Fibroblast of peridontal ligament (primary cell): Measurements from ENCODE around the gene IGFLR1.
"Not testable (repeated sequence)": the region's sequence is repeated elsewhere in the genome, so short reads cannot be mapped to it uniquely, and the experiment has no call there.

Experiments
- DNase-seq: peaks from one replicate; pipeline ENCODE4 v3.0.0-alpha.2; 2010; ENCODE audit errors: extremely low read depth

The IGFLR1 gene

DNA sequence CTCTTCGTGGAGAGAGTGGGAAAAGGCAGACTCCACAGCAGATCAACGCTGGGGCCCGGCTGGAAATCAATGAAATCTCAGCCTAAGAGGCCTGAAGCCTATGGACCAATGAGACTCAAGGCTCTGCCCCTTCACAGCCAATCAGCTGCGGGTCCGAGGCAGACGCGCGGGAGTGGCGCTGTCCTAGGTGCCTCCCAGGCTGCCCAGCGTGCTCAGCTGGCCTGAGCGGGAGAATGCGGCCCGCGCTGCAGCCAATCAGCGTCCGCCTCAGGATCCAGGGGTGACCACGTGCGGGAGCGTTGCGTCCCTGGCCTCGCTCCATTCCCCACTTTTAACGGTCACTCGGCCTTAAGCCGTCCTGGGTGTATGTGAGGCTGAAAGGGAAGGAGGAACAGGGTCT lies 38.0 kb downstream of the IGFLR1 start, which contains the start of gene ZBTB32:
TSS of gene ZBTB32 (plus strand) at position 341 of the 400 bp plus-strand sequence. CDS start 10,069 bp downstream, outside the sequence.
- peak; percentile 26 for DNase-seq

DNA sequence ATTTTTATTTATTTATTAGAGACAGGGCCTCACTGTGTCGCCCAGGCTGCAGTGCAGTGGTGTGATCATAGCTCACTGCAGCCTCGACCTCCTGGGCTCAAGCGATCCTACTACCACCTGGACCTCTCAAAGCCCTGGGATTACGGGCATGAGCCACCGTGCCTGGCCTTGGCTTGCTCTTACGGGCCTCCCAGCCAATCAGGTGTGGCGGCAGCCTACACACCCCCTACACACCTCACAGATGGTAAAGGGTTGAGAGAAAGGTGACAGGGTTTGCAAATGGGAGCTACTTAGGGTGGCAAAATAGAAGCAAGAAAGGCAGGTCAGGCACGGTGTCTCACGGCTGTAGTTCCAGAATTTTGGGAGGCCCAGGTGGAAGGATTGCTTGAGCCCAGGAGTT lies 38.9 kb downstream of the IGFLR1 start:
- no peak for DNase-seq

DNA sequence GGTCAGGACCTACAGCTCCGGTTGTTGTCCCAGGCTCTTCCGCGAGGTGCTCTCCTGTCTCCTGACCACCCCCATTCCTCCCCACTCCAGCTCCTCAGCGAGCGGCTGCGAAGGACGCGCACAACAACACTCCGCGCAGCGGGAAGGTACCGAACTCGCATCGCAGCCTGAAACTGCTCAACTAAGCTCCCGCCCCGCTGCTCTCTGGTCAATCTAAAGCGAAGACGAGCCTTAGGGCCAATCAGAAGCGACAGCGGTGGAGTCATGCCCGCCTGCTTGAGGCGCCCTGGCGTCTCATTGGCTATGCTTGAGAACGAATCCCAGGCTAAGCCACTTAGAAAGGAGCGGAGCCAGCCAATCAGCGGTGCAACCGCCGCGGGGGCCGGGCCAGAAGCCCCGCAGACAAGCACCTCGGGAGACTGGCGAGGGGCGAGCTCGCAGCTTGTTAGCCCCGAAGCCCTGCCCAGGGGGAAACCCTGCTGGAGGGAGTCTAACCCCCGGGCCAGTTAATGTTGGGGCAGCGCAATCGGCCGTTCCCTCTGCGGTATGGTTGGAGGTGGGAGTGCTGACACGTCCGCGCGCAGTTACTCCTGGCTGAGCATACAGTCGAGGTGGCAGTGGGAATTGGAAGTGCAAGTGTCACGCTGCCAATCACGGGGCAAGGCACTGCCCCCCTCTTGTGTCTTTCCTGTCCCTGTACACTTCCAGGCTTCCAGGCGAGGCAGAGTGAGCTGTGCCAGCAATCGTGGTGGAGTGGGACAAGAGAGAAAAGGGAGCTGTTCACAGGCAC lies 39.8 kb downstream of the IGFLR1 start:
- peak; percentile 97 for DNase-seq

DNA sequence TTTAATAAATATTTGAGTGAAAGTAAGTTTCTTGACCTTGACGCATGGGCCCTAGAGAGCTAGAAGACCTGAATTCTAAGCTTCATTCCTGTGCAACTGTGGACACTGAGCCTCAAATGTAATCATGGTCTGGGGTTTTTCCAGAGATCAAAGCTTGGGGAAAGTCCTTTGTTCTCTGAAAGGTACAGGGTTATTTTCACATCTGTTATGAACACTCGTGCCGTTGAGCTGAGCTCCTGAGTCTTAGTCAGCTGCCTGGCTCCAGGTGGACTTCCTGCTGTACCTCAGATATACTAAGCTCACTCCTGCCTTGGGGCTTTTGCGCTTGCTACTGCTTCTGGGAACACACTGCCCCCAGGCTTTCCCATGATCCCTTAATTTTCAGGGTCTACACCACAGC lies 45.4 kb downstream of the IGFLR1 start:
- DNase-seq: no peak

DNA sequence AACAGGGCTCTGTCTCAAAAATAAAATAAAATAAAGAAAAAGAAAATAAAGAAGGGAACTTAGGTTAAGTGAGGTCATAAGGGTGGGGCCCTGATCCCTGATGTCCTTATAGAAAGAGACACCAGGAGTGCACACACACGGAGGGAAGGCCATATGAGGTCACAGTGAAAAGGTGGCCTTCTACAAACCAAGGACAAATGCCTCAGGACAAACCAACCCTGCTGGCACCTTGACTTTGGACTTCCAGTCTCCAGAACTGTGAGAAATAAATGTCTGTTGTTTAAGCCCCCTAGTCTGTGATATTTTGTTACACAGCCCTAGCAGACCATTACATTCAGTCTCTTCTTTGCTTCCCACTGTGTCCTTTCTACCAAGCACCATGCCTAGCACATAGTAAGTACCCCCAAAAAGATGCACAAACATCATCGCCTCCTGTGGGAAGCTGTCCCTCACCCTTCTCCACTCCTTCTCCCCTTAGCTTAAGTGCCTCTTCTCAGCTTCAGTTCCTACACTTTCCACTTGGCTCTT lies 46.3 kb downstream of the IGFLR1 start:
- no peak for DNase-seq

DNA sequence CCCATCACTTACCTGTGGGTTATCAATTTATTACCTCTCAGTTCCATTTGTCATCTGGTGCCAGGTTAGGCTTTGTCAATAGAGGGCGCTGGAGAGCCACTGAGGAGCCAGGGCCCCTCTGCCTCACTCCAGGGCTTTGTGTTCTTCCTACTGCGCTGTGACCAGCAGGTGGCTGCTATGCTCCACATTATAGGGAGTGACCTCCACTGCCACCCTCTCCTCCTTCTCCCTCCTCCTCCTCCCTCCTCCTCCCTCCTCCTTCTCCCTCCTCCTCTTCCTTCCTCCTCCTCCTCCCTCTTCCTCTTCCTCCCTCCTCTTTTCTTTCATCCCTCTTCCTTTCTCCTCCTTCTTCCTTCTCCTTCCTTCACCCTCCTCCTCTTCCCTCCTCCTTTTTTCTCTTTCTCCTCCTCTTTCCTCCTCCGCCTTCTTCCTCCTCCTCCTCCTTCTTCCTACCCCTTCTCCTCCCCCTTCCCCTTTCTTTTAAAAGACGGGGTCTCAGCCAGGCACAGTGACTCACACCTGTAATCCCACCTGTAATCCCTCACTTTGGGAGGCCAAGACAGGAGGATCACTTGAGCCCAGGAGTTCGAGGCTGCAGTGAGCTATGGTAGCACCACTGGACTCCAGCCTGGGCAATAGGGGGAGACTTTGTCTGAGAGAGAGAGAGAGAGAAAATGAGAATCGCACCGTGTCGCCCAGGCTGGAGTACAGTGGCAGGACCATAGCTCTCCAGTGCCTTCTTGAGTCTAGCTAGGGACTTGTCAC lies 48.2 kb downstream of the IGFLR1 start:
- peak; percentile 79 for DNase-seq

DNA sequence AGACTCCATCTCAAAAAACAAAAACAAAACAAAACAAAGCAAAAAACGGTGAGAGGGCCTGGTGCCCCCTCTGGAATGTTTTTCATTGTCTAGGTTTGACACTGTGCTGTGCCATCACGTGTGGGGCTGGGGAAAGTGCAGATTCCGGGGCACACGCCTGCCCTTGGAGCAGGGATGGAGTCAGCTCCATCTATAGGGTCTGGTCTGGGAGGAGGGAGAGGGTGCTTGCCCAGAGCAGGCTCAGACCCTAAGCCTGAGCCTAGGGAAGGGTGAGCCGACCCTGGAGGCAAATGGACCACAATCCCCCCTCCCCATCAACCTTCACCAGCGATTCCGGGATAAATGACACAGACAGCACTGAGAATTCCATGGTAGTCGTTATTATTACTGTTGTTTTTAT lies 48.8 kb downstream of the IGFLR1 start:
- no peak for DNase-seq

DNA sequence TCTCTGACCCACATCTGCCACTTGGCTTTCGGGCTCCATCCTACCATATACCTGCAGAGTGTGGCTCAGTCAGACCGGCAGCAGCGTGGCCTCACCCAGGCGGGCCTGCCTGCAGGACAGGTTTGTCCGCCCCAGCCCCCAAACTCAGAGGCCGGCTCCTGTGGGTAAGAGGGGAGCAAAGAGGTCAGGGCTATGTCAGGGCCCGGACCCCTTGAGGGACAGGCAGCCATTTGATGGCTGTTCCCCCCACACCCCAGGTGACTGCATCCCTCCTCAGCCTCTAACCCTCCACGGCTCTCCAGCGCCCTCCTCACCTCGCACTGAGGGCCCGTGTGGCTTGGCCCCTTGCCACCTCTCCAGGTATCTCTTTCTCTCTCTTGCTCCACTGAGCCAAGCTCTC lies 50.2 kb downstream of the IGFLR1 start:
- no peak for DNase-seq

DNA sequence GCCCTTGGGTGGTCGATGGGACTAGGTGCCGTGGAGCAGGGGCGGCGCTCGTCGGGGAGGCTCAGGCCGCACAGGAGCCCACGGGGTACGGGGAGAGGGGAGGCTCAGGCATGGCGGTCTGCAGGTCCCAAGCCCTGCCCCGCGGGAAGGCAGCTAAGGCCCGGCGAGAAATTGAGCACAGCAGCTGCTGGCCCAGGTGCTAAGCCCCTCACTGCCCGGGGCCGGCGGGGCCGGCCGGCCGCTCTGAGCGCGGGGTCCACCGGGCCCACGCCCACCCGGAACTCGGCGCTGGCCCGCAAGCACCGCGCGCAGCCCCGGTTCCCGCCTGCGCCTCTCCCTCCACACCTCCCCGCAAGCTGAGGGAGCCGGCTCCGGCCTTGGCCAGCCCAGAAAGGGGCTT lies 51.1 kb downstream of the IGFLR1 start:
- not testable (repeated sequence) for DNase-seq

DNA sequence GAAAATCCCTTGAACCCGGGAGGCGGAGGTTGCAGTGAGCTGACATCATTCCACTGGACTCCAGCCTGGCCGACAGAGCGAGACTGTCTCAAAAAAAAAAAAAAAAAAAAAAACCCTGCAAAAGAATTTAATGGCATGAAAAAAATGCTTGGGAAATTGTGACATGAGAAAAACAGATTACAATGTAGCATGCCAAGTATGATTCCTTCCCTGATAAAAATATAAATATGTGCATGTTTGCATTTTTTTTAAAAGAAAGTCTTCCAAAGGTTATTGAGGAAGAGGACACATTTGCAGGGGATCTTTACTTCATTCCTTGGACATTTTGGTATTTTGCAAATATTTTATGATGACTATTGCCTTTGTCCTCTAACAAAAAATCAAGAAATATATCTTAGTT lies 52.4 kb downstream of the IGFLR1 start:
- DNase-seq: peak; percentile 48
